WI38 (cell line): ENCODE results near the gene ENTPD2.

Experiments used
- H3K4me3 ChIP-seq: 2 replicates; pipeline ENCODE4 v1.5.1; 2011; ENCODE audit warnings: low read depth, mild to moderate bottlenecking, control low read depth, low read length
- TF ChIP-seq, protein P1 (sequence below): IDR thresholded peaks from 2 replicates; pipeline ENCODE4 v1.5.1; 2012; ENCODE audit warnings: low read depth, mild to moderate bottlenecking, control low read depth, low read length

Gene ENTPD2

GRCh38 chr9:137019891-137020683, 33.8 kb downstream of the ENTPD2 start:
- no peak overlapping the region for H3K4me3 ChIP-seq
- TF ChIP-seq, protein P1, sequence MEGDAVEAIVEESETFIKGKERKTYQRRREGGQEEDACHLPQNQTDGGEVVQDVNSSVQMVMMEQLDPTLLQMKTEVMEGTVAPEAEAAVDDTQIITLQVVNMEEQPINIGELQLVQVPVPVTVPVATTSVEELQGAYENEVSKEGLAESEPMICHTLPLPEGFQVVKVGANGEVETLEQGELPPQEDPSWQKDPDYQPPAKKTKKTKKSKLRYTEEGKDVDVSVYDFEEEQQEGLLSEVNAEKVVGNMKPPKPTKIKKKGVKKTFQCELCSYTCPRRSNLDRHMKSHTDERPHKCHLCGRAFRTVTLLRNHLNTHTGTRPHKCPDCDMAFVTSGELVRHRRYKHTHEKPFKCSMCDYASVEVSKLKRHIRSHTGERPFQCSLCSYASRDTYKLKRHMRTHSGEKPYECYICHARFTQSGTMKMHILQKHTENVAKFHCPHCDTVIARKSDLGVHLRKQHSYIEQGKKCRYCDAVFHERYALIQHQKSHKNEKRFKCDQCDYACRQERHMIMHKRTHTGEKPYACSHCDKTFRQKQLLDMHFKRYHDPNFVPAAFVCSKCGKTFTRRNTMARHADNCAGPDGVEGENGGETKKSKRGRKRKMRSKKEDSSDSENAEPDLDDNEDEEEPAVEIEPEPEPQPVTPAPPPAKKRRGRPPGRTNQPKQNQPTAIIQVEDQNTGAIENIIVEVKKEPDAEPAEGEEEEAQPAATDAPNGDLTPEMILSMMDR, result no peak

- H3K4me3 ChIP-seq, result no peak overlapping the region
- TF ChIP-seq, protein P1, result no peak
Observed at GRCh38 chr9:137018761-137019559, 34.9 kb downstream of the ENTPD2 start.

DNA sequence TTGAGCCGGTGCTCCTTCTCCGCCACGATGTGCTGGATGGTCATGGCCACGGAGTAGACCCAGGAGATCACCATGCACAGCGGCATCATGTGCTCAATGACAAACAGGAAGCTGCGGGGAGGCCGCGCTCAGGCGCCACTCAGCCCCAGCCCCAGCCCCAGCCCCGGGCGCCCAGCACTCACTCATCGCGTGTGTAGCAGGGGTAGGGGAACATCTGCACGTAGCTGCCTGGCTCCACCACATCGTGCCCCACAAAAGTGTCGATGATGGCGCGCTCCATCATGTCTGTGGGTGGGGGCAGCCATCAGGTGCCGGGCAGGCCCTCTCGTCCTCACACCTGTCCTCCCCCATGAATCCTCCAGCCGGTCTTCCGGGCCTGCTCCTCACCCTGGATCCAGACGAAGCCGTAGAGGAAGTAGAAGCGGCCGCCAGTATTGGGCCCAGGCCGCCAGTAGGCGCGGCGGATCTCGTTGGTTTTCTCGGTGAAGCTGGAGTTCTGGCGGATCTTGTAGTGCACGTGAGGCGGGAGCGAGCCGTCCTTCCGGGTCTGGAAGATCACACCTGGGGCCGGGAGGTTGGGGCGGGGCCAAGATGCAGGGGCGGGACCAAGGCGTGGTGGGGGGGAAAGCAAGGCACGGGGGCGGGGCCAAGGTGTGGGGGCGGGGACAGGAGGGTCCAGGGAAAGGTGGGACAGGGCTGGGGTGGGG, 35.9 kb downstream of the ENTPD2 start:
- no peak overlapping the region for H3K4me3 ChIP-seq
- TF ChIP-seq, protein P1, result no peak

DNA sequence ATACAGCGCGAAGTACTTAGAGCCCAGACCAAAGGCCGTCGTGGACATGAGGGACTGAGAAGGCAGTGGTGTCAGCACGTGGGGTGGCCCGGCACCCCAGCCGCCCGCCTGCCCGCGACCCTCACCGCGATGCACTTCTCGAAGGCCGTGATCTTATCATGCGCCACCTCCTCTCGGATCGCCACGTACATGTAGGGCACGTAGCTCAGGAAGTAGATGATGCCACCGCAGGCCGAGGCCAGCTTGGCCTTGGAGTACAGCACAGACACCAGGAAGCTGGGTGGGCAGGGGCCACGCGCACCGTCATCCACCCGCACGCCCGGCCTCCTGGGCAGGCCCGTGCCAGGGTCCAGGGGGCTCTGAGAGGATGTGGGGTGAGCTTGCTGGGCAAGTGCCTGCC, 36.8 kb downstream of the ENTPD2 start:
- H3K4me3 ChIP-seq, result no peak overlapping the region
- TF ChIP-seq, protein P1, result no peak

DNA sequence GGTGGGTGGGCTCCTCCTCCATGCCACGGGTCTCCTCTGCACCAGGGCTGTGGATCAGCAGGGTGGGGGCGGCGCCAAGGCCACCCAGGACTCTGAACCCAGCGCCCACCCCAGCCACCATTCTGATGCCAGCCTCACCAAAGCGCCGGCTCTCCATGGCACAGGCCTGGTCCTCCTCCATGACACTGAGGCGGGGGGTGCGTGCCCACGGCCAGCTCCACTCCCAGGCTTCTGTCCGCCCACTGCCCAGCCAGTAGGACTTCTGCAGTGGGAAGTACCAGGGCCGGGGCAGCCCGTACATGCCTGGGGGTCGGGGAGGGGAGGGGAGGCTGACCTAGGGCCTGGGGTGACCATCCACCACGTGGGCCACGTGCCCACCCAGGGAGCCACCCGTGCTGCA, 37.4 kb downstream of the ENTPD2 start:
- TF ChIP-seq, protein P1, result no peak

GRCh38 chr9:137015976-137016375, 37.9 kb downstream of the ENTPD2 start:
- no peak overlapping the region for H3K4me3 ChIP-seq
- TF ChIP-seq, protein P1, result no peak

More for the DNA sequence above, 37.4 kb downstream of the ENTPD2 start:
- H3K4me3 ChIP-seq, result no peak overlapping the region
